ENCODE measurements around the gene IQCF2. TPM values are rescaled to one million over a fixed set of nuclear protein-coding genes. Genes with fewer than 3 reads are reported as not detected.
"Not testable (repeated sequence)": the region's sequence is repeated elsewhere in the genome, so short reads cannot be mapped to it uniquely, and the experiment has no call there.

The IQCF2 gene
- total RNA-seq, 1 experiment from 2014 or later: not detected

DNA sequence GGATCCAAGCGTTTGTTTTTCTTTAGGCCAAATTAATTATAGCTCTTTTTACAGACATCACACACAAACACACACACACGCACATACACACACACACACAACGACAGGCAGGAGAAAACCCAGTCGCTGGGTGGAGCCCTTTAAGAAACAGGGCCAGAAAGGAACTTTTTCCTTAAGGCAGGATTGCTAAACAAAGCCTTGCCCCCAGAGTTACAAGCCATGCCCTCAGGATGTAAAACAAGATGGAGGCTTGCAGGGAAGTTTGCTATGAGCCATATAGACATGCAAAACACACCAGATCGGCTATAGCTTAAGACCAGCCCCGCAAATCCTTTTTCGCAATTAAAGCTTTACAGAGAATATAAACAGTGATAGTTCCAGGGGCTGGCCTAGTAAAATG lies 16.3 kb upstream of the IQCF2 start:
- Histone ChIP-seq H3K27me3 (replicated peaks; ENCODE audit: insufficient read depth, low read depth, low read length, poor library complexity) (no peaks in the 10 kb centered on the region), H3K36me3 (ENCODE audit: insufficient read depth, low read length, poor library complexity, severe bottlenecking) (no peaks in the 10 kb centered on the region), H3K27ac (ENCODE audit: low read depth, low read length, poor library complexity, severe bottlenecking) (no peak overlapping the region), H3K9me3 (ENCODE audit: low read depth, low read length, poor library complexity, severe bottlenecking) (no peaks in the 10 kb centered on the region), H3K4me1 (ENCODE audit: insufficient read depth, low read length, poor library complexity, severe bottlenecking) (no peaks in the 10 kb centered on the region), H3K4me3 (ENCODE audit: low read depth, low read length, poor library complexity, severe bottlenecking) (no peak overlapping the region)
- CTCF ChIA-PET: no interaction called here
- BruUV-seq (replicated peaks): no TSS peak
- POLR2A ChIA-PET (ENCODE audit: low non-redundant PET): no interaction called here
- no peak for DNase-seq (ENCODE audit: low spot score)
- intact Hi-C loops (cut with micrococcal nuclease; ENCODE audit: unreplicated experiment): no loop called here
- no peak for TF ChIP-seq EZH2 (IDR thresholded peaks at IDR 0.05; ENCODE audit: borderline replicate concordance, low read depth, low read length, poor library complexity, severe bottlenecking)
- TF ChIP-seq, protein P1, sequence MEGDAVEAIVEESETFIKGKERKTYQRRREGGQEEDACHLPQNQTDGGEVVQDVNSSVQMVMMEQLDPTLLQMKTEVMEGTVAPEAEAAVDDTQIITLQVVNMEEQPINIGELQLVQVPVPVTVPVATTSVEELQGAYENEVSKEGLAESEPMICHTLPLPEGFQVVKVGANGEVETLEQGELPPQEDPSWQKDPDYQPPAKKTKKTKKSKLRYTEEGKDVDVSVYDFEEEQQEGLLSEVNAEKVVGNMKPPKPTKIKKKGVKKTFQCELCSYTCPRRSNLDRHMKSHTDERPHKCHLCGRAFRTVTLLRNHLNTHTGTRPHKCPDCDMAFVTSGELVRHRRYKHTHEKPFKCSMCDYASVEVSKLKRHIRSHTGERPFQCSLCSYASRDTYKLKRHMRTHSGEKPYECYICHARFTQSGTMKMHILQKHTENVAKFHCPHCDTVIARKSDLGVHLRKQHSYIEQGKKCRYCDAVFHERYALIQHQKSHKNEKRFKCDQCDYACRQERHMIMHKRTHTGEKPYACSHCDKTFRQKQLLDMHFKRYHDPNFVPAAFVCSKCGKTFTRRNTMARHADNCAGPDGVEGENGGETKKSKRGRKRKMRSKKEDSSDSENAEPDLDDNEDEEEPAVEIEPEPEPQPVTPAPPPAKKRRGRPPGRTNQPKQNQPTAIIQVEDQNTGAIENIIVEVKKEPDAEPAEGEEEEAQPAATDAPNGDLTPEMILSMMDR (conservative IDR thresholded peaks at IDR 0.05; ENCODE audit: low read depth, low read length): no peak

DNA sequence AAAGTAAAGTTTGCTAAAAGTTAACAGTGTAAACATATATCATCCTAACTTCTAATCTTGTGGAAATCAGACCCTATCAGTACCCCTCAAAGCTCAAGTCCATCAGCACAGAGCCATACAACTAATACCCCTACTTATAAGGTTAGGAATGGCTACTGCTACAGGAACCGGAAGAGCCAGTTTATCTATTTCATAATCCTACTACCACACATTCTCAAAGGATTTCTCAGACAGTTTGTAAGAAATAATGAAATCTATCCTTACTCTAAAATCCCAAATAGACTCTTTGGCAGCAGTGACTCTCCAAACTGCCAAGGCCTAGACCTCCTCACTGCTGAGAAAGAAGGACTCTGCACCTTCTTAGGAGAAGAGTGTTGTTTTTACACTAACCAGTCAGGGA lies 6.0 kb upstream of the IQCF2 start:
- CTCF ChIA-PET; BruUV-seq (replicated peaks); H3K36me3 ChIP-seq (ENCODE audit: insufficient read depth, low read length, poor library complexity, severe bottlenecking); DNase-seq (ENCODE audit: low spot score); POLR2A ChIA-PET (ENCODE audit: low non-redundant PET); H3K27ac ChIP-seq (ENCODE audit: low read depth, low read length, poor library complexity, severe bottlenecking); intact Hi-C loops (cut with micrococcal nuclease; ENCODE audit: unreplicated experiment); H3K9me3 ChIP-seq (ENCODE audit: low read depth, low read length, poor library complexity, severe bottlenecking); H3K4me3 ChIP-seq (ENCODE audit: low read depth, low read length, poor library complexity, severe bottlenecking); H3K27me3 ChIP-seq (replicated peaks; ENCODE audit: insufficient read depth, low read depth, low read length, poor library complexity); H3K4me1 ChIP-seq (ENCODE audit: insufficient read depth, low read length, poor library complexity, severe bottlenecking): not testable (repeated sequence)

- Histone ChIP-seq H3K27me3 (replicated peaks; ENCODE audit: insufficient read depth, low read depth, low read length, poor library complexity) (peaks cover 8% of the 10 kb centered on the region), H3K4me3 (ENCODE audit: low read depth, low read length, poor library complexity, severe bottlenecking) (no peak overlapping the region), H3K9me3 (ENCODE audit: low read depth, low read length, poor library complexity, severe bottlenecking) (no peaks in the 10 kb centered on the region), H3K27ac (ENCODE audit: low read depth, low read length, poor library complexity, severe bottlenecking) (no peak overlapping the region), H3K4me1 (ENCODE audit: insufficient read depth, low read length, poor library complexity, severe bottlenecking) (no peaks in the 10 kb centered on the region), H3K36me3 (ENCODE audit: insufficient read depth, low read length, poor library complexity, severe bottlenecking) (no peaks in the 10 kb centered on the region)
- no peak for TF ChIP-seq EZH2 (IDR thresholded peaks at IDR 0.05; ENCODE audit: borderline replicate concordance, low read depth, low read length, poor library complexity, severe bottlenecking)
- TF ChIP-seq, protein P1 (conservative IDR thresholded peaks at IDR 0.05; ENCODE audit: low read depth, low read length): no peak
- intact Hi-C loops (cut with micrococcal nuclease; ENCODE audit: unreplicated experiment): no loop called here
- no TSS peak for BruUV-seq (replicated peaks)
- DNase-seq (ENCODE audit: low spot score): no peak
- POLR2A ChIA-PET (ENCODE audit: low non-redundant PET): no interaction called here
- CTCF ChIA-PET: no interaction called here
These were observed 1.5 kb downstream of the IQCF2 start for GRCh38 chr3:51862886-51863285.

DNA sequence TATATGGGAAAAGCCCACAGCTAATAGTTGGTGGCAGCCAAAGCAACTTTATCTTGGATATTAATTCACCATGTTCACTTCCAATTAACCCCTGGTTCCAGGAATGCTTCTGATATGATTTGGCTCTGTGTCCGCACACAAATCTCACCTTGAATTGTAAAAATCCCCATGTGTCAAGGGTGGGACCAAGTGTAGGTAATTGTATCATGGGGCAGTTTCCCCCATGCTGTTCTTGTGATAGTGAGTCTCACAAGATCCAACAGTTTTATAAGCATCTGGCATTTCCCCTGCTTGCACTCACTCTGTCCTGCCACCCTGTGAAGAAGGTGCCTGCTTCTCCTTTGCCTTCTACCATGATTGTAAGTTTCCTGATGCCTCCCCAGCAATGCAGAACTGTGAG lies 7.5 kb downstream of the IQCF2 start:
- POLR2A ChIA-PET (ENCODE audit: low non-redundant PET); H3K27ac ChIP-seq (ENCODE audit: low read depth, low read length, poor library complexity, severe bottlenecking); H3K4me1 ChIP-seq (ENCODE audit: insufficient read depth, low read length, poor library complexity, severe bottlenecking); CTCF ChIA-PET; H3K36me3 ChIP-seq (ENCODE audit: insufficient read depth, low read length, poor library complexity, severe bottlenecking); DNase-seq (ENCODE audit: low spot score); intact Hi-C loops (cut with micrococcal nuclease; ENCODE audit: unreplicated experiment); H3K27me3 ChIP-seq (replicated peaks; ENCODE audit: insufficient read depth, low read depth, low read length, poor library complexity); H3K4me3 ChIP-seq (ENCODE audit: low read depth, low read length, poor library complexity, severe bottlenecking); BruUV-seq (replicated peaks); H3K9me3 ChIP-seq (ENCODE audit: low read depth, low read length, poor library complexity, severe bottlenecking): not testable (repeated sequence)
